OCI-LY7 (cell line): Measurements from ENCODE around the gene SDK2. TPM values are rescaled to one million over a fixed set of nuclear protein-coding genes. Genes with fewer than 3 reads are reported as not detected.

Source experiments
- BruUV-seq: library from RNA; stranded (reverse); fragments of 400-500 nt; replicated peaks from 2 replicates; lab custom pipeline; 2021; lab: Mats Ljungman, UMichigan
- CTCF ChIA-PET: fragments of 300-600 bp; sonication (Branson Sonifier 250); formaldehyde crosslinking; loops from one replicate; lab custom pipeline; 2022; ENCODE audit warnings: antibody characterized with exemption; ENCODE audit not compliant: unreplicated experiment; lab: Charles Lee
- POLR2A ChIA-PET: fragments of 300-600 bp; sonication (Branson Sonifier 250); formaldehyde crosslinking; loops from one replicate; lab custom pipeline; 2022; ENCODE audit warnings: antibody characterized with exemption; lab: Charles Lee
- DNase-seq: peaks from one replicate; pipeline ENCODE4 v3.0.0-alpha.2; 2015; ENCODE audit warnings: low spot score
- H2AFZ ChIP-seq: fragments of 200-600 bp; sonication (generic), shearing (Covaris generic); 2 replicates; pipeline ENCODE4 v1.6.1; 2014; ENCODE audit warnings: mild to moderate bottlenecking, antibody characterized with exemption, low read length, moderate library complexity
- H3K27ac ChIP-seq: fragments of 200-600 bp; sonication (generic); 2 replicates; pipeline ENCODE4 v1.5.1; 2014; ENCODE audit warnings: mixed run types, low read depth, mild to moderate bottlenecking, moderate library complexity, low read length, inconsistent platforms; ENCODE audit not compliant: poor library complexity, severe bottlenecking
- H3K36me3 ChIP-seq: fragments of 200-600 bp; sonication (generic); 2 replicates; pipeline ENCODE4 v1.6.1; 2014; ENCODE audit warnings: mild to moderate bottlenecking, antibody characterized with exemption, low read length, moderate library complexity, mixed read lengths; ENCODE audit not compliant: insufficient read depth
- H3K4me1 ChIP-seq: fragments of 200-600 bp; sonication (generic); 2 replicates; pipeline ENCODE4 v1.5.1; 2014; ENCODE audit warnings: mild to moderate bottlenecking, low read length; ENCODE audit not compliant: insufficient read depth, poor library complexity, severe bottlenecking
- H3K4me2 ChIP-seq: fragments of 200-600 bp; sonication (generic); 2 replicates; pipeline ENCODE4 v1.6.1; 2014; ENCODE audit warnings: mild to moderate bottlenecking, low read length
- H3K4me3 ChIP-seq: fragments of 200-600 bp; sonication (generic); 2 replicates; pipeline ENCODE4 v1.5.1; 2014; ENCODE audit warnings: mild to moderate bottlenecking, low read depth, low read length; ENCODE audit not compliant: poor library complexity, severe bottlenecking
- H3K79me2 ChIP-seq: fragments of 200-600 bp; sonication (generic); 2 replicates; pipeline ENCODE4 v1.6.1; 2016; ENCODE audit warnings: low read depth, mild to moderate bottlenecking, low read length, moderate library complexity, mixed read lengths; ENCODE audit not compliant: insufficient read depth
- H3K9me2 ChIP-seq: fragments of 200-600 bp; sonication (generic); 2 replicates; pipeline ENCODE4 v1.6.1; 2016; ENCODE audit warnings: mild to moderate bottlenecking, low read length, mixed read lengths; ENCODE audit not compliant: insufficient read depth
- H3K9me3 ChIP-seq: fragments of 200-600 bp; sonication (generic); 2 replicates; pipeline ENCODE4 v1.6.1; 2014; ENCODE audit warnings: mild to moderate bottlenecking, mixed run types, low read length, mixed read lengths
- H4K20me1 ChIP-seq: fragments of 200-600 bp; sonication (generic); 2 replicates; pipeline ENCODE4 v1.6.1; 2014; ENCODE audit warnings: mild to moderate bottlenecking, antibody characterized with exemption, low read length, moderate library complexity, mixed read lengths; ENCODE audit not compliant: insufficient read depth
- EZH2phosphoT487 ChIP-seq: fragments of 200-600 bp; sonication (generic); IDR thresholded peaks from 2 replicates; pipeline ENCODE4 v1.6.1; 2018; ENCODE audit warnings: low read depth, borderline replicate concordance, mild to moderate bottlenecking, mixed run types, antibody characterized with exemption, low read length, moderate library complexity, mixed read lengths
- intact Hi-C: fragments of 100-400 bp; cut with micrococcal nuclease; formaldehyde crosslinking; loops from one replicate; pipeline ENCODE4 v1.10.0; 2022; ENCODE audit not compliant: unreplicated experiment
- total RNA-seq, 2 experiments: library from RNA; depleted of rRNA in 1 of 2; stranded (reverse); fragments of >200 nt in 1 of 2; shearing (Covaris generic) in 1 of 2; gene quantifications; 2 replicates each; pipeline ENCODE4 v1.2.3, GENCODE V29; 2014 to 2022
- TF ChIP-seq, protein P1 (sequence below): fragments of 200-600 bp; sonication (generic); conservative IDR thresholded peaks from 2 replicates; pipeline ENCODE4 v1.5.1; 2014; ENCODE audit warnings: mild to moderate bottlenecking, antibody characterized with exemption, low read length, moderate library complexity, mixed read lengths

SDK2 gene
- total RNA-seq, 2 experiments from 2014 or later: 0.32 to 1.8 TPM

DNA sequence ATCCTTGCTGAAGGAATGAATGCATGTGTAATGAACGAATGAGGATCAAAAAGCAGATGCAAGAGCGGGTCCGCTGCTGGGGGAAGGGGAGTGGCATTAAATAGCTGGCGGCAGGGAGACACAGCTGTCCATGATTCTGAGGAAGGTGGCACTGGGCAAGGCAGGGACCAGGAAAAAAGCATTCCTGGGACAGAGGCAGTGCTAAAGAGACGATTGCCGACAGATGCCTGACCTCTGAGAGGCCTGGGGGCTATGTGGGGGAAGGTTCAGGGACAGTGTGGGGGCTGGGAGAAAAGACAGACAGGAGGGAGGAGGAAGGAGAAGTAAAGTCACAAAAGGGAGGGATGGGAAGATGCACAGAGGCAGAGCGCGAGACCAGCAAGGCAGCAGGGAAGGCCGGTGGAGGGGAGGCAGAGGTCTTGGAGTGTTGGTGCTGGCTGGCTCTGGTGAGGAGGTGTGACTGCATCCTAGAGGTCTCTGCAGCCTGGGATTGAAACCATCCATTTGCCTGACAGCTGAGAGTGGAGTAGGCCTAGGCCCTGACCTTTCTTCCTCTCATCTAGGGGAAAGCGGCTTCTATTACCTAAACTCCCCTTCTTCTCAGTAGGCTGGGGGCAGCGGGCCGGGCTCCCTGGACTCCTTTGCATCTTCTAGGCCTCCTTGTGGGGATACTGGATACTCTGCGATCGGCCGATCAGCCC, 109.9 kb downstream of the SDK2 start:
- H3K4me3 ChIP-seq: no peak overlapping the region
- BruUV-seq: no TSS peak
- no peaks in the 10 kb centered on the region for H3K79me2 ChIP-seq
- ChIA-PET POLR2A (no interaction called here), CTCF (no interaction called here)
- H3K9me3 ChIP-seq: no peaks in the 10 kb centered on the region
- intact Hi-C loops: no loop called here
- TF ChIP-seq, protein P1, sequence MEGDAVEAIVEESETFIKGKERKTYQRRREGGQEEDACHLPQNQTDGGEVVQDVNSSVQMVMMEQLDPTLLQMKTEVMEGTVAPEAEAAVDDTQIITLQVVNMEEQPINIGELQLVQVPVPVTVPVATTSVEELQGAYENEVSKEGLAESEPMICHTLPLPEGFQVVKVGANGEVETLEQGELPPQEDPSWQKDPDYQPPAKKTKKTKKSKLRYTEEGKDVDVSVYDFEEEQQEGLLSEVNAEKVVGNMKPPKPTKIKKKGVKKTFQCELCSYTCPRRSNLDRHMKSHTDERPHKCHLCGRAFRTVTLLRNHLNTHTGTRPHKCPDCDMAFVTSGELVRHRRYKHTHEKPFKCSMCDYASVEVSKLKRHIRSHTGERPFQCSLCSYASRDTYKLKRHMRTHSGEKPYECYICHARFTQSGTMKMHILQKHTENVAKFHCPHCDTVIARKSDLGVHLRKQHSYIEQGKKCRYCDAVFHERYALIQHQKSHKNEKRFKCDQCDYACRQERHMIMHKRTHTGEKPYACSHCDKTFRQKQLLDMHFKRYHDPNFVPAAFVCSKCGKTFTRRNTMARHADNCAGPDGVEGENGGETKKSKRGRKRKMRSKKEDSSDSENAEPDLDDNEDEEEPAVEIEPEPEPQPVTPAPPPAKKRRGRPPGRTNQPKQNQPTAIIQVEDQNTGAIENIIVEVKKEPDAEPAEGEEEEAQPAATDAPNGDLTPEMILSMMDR: no peak
- no peak for TF ChIP-seq EZH2phosphoT487
- H2AFZ ChIP-seq: no peak overlapping the region
- no peaks in the 10 kb centered on the region for H4K20me1 ChIP-seq
- DNase-seq: no peak
- H3K9me2 ChIP-seq: no peaks in the 10 kb centered on the region
- H3K27ac ChIP-seq: no peak overlapping the region
- no peaks in the 10 kb centered on the region for H3K36me3 ChIP-seq
- no peaks in the 10 kb centered on the region for H3K4me1 ChIP-seq
- no peak overlapping the region for H3K4me2 ChIP-seq

DNA sequence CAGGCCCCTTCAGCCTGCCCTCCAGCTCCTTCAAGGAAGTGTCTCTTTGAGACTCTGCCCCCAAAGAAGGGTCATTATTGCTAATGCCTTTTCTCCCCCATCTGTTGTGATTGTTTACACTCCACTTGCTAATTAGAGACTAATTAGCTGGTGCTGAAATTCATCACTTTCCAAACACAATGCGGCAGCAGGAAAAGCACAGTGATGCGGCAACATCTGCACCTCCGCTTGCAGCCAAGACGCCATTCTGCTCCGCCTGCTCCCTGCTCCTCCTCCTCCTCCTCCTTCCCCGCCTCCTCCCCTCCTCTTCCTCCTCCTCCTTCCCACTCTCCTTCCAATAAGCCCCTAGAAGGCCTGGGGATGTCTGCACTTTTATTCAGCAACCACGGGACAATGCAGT, 110.5 kb downstream of the SDK2 start:
- H3K9me3 ChIP-seq: no peaks in the 10 kb centered on the region
- POLR2A ChIA-PET: no interaction called here
- no peaks in the 10 kb centered on the region for H3K36me3 ChIP-seq
- H2AFZ ChIP-seq: no peak overlapping the region
- no peak for TF ChIP-seq EZH2phosphoT487
- TF ChIP-seq, protein P1: no peak
- H3K4me3 ChIP-seq: no peak overlapping the region
- BruUV-seq: no TSS peak
- intact Hi-C loops: no loop called here
- H4K20me1 ChIP-seq: no peaks in the 10 kb centered on the region
- CTCF ChIA-PET: no interaction called here
- H3K4me1 ChIP-seq: no peaks in the 10 kb centered on the region
- H3K79me2 ChIP-seq: no peaks in the 10 kb centered on the region
- no peaks in the 10 kb centered on the region for H3K9me2 ChIP-seq
- DNase-seq: no peak
- H3K27ac ChIP-seq: no peak overlapping the region
- no peak overlapping the region for H3K4me2 ChIP-seq

DNA sequence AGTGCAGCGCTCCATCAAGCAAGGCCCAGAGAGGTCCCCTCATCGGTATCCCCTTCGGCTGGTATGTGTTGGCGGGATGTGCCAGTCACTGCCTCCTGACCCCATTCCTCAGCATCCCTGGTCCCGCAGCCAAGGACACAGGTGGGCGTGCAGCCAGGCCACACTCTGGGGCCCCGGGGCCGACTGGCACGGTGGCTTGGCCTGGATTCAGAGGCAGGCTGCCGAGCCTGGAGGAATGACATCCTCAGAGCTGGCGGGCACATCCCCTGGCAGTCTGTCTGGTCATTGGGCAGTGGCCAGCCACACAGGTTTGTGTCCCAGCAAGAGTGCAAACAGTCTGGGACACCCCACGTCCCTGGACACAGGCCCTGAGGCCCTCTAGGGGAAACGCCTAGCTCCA, 111.1 kb downstream of the SDK2 start:
- H3K4me1 ChIP-seq: no peaks in the 10 kb centered on the region
- no peak overlapping the region for H3K4me2 ChIP-seq
- no peaks in the 10 kb centered on the region for H4K20me1 ChIP-seq
- no peaks in the 10 kb centered on the region for H3K36me3 ChIP-seq
- no peak overlapping the region for H3K27ac ChIP-seq
- H3K9me3 ChIP-seq: no peaks in the 10 kb centered on the region
- no TSS peak for BruUV-seq
- no peak for TF ChIP-seq EZH2phosphoT487
- TF ChIP-seq, protein P1: no peak
- no peak overlapping the region for H3K4me3 ChIP-seq
- ChIA-PET CTCF (no interaction called here), POLR2A (no interaction called here)
- no peaks in the 10 kb centered on the region for H3K9me2 ChIP-seq
- intact Hi-C loops: no loop called here
- DNase-seq: no peak
- H2AFZ ChIP-seq: no peak overlapping the region
- H3K79me2 ChIP-seq: no peaks in the 10 kb centered on the region
